ENCODE results near the gene MAP3K20. TPM values are rescaled to one million over a fixed set of nuclear protein-coding genes. Genes with fewer than 3 reads are reported as not detected.
A peak's percentile ranks its signal among the peaks of the same experiment; 100 is the strongest.

MAP3K20 gene
- total RNA-seq, 1 experiment from 2014 or later, result 15.2 TPM

GRCh38 chr2:173196080-173196479 is 120.4 kb downstream of the MAP3K20 start:
- no peak for TF ChIP-seq ATF3 (CRISPR knock-in tag; conservative IDR thresholded peaks at IDR 0.05)
- peak; percentile 69; the same call in 1 of the 2 replicates for TF ChIP-seq TEAD1 (CRISPR knock-in tag; IDR thresholded peaks at IDR 0.05)
- no peak for TF ChIP-seq NFYB (CRISPR knock-in tag; conservative IDR thresholded peaks at IDR 0.05; ENCODE audit: low read depth)
- no peak for TF ChIP-seq OVOL2 (CRISPR knock-in tag; IDR thresholded peaks at IDR 0.05; ENCODE audit: borderline replicate concordance)
- TF ChIP-seq ZNF425 (CRISPR knock-in tag; conservative IDR thresholded peaks at IDR 0.05), result no peak
- no peak for TF ChIP-seq CTCF (IDR thresholded peaks at IDR 0.05)
- TF ChIP-seq SP1 (CRISPR knock-in tag; conservative IDR thresholded peaks at IDR 0.05), result peak; percentile 32; the same call in 1 of the 2 replicates
- ChIA-PET POLR2A (no interaction called here), CTCF (interaction anchor here (0.6 to 2.1 kb wide), 6 partner anchors 12 to 168 kb away, joined by 3 to 13 read pairs (median 3); no protein-coding TSS in a partner anchor)
- no peaks in the 10 kb centered on the region for H3K36me3 Mint-ChIP-seq
- peaks cover 82% of the 10 kb centered on the region for H3K4me1 Mint-ChIP-seq
- H3K27me3 Mint-ChIP-seq (ENCODE audit: low read depth), result no peaks in the 10 kb centered on the region
- H3K4me3 Mint-ChIP-seq, result peak overlapping the region; percentile 47
- H3K27ac Mint-ChIP-seq, result peak overlapping the region; percentile 97
- no peaks in the 10 kb centered on the region for H3K9me3 Mint-ChIP-seq
- ATAC-seq (peak; percentile 76), DNase-seq (ENCODE audit: low spot score) (peak; percentile 69)

GRCh38 chr2:173196638-173197037 is 121.0 kb downstream of the MAP3K20 start:
- Mint-ChIP-seq H3K4me1 (peaks cover 76% of the 10 kb centered on the region), H3K27ac (peak overlapping the region; percentile 97), H3K9me3 (no peaks in the 10 kb centered on the region), H3K27me3 (ENCODE audit: low read depth) (no peaks in the 10 kb centered on the region), H3K36me3 (no peaks in the 10 kb centered on the region), H3K4me3 (peak overlapping the region; percentile 47)
- POLR2A ChIA-PET, result no interaction called here
- CTCF ChIA-PET, result interaction anchor here (0.6 to 2.1 kb wide), 3 partner anchors 18 to 106 kb away, joined by 3 to 13 read pairs (median 3); no protein-coding TSS in a partner anchor
- TF ChIP-seq ZNF232 (CRISPR knock-in tag; IDR thresholded peaks at IDR 0.05), result no peak
- no peak for TF ChIP-seq PREB (CRISPR knock-in tag; IDR thresholded peaks at IDR 0.05; ENCODE audit: borderline replicate concordance)
- no peak for TF ChIP-seq MLX (CRISPR knock-in tag; IDR thresholded peaks at IDR 0.05)
- TF ChIP-seq FOXP4 (CRISPR knock-in tag; IDR thresholded peaks at IDR 0.05), result no peak
- no peak for TF ChIP-seq NR2C2 (CRISPR knock-in tag; IDR thresholded peaks at IDR 0.05)
- TF ChIP-seq ESRRA (CRISPR knock-in tag; IDR thresholded peaks at IDR 0.05; ENCODE audit: borderline replicate concordance), result no peak
- TF ChIP-seq FOXK1 (CRISPR knock-in tag; IDR thresholded peaks at IDR 0.05), result no peak
- no peak for TF ChIP-seq ZMAT4 (CRISPR knock-in tag; IDR thresholded peaks at IDR 0.05)
- peak; percentile 19; the same call in 1 of the 2 replicates for ATAC-seq
- no peak for DNase-seq (ENCODE audit: low spot score)

Data from WTC11 (cell line).